Right lobe of liver (tissue), 6 donors: ENCODE measurements around the gene USP22. TPM values are rescaled to one million over a fixed set of nuclear protein-coding genes. Genes with fewer than 3 reads are reported as not detected.
"Not testable (repeated sequence)": the region's sequence is repeated elsewhere in the genome, so short reads cannot be mapped to it uniquely, and the experiment has no call there.

Experiments used
- ATAC-seq, 4 donors: fragments of 200-7000 bp; cut with Tn5 transposase; one replicate each; pipeline ENCODE4 v1.9.1; 2020; ENCODE audit warnings: mild to moderate bottlenecking in 4 of 4, moderate library complexity in 4 of 4
- DNase-seq, 3 donors: peaks; one replicate each; pipeline ENCODE4 v3.0.0-alpha.2; 2020
- H3K27ac ChIP-seq, 3 donors: fragments of 200-600 bp; one replicate each; pipeline ENCODE4 v1.8.0; 2022
- H3K27me3 ChIP-seq, 2 donors: fragments of 200-600 bp; one replicate each; pipeline ENCODE4 v1.8.0; 2022
- H3K36me3 ChIP-seq, 4 donors: fragments of 200-600 bp; sonication (generic) in 1 of 4; one replicate each; pipeline versions ENCODE4 v1.5.1 to v1.8.0; 2017 to 2022; ENCODE audit warnings: control low read depth in 1 of 4
- H3K4me1 ChIP-seq, 4 donors: fragments of 200-600 bp; sonication (generic) in 1 of 4; one replicate each; pipeline versions ENCODE4 v1.5.1 to v1.8.0; 2017 to 2022; ENCODE audit warnings: control low read depth in 1 of 4
- H3K4me3 ChIP-seq, 3 donors: fragments of 200-600 bp; one replicate each; pipeline ENCODE4 v1.8.0; 2022
- H3K9me3 ChIP-seq, 4 donors: fragments of 200-600 bp; sonication (generic) in 1 of 4; one replicate each; pipeline versions ENCODE4 v1.5.1 to v1.8.0; 2017 to 2022; ENCODE audit warnings: control low read depth in 1 of 4
- CTCF ChIP-seq, 4 donors: fragments of 200-600 bp in 3 of 4; fragments of 450-650 bp in 1 of 4; IDR thresholded peaks; one replicate each; pipeline versions ENCODE4 v1.5.1 to v1.8.0; 2016 to 2022; ENCODE audit warnings: antibody characterized with exemption in 4 of 4, mild to moderate bottlenecking in 2 of 4
- POLR2A ChIP-seq: fragments of 450-650 bp; IDR thresholded peaks from one replicate; pipeline ENCODE4 v1.6.1; 2017; ENCODE audit warnings: antibody characterized with exemption, mild to moderate bottlenecking
- WGBS: methylation state at CpG from one replicate; pipeline ENCODE4 v1.1.6; 2018; ENCODE audit warnings: low coverage, low lambda C conversion rate; ENCODE audit not compliant: insufficient coverage; ENCODE audit errors: missing lambda C conversion rate; 5-methylcytosine and 5-hydroxymethylcytosine counted together
- intact Hi-C, 2 donors: fragments of 100-400 bp; cut with DNase I; formaldehyde crosslinking; loops; one replicate each; pipeline versions ENCODE4 v1.11.2 to v1.14.1; 2022
- total RNA-seq, 6 experiments: library from RNA; depleted of rRNA in 2 of 6; stranded (reverse); fragments of >200 nt in 2 of 6; fragmentation: NEBNext Ultra II Directional in 3 of 6; extraction: Animal tissue kit (Norgen Biotek cat#: 25700) in 3 of 6; gene quantifications; one replicate each; pipeline versions ENCODE4 v1.1.0 to v1.2.4, GENCODE V29; 2016 to 2023
- donor health status: DM: no; HTN: yes; CAD: no.
- donor health status: DM: no; HTN: no; CAD: no.
- donor health status: DM: no; HTN: no; CAD: no.
- donor health status: DM: no; HTN: yes; CAD: no.
- donor health status: DM: no; HTN: yes; CAD: no.

Gene USP22
- total RNA-seq, 6 experiments from 2014 or later, result 69.8 to 81.2 (median 77.7) TPM

- Histone ChIP-seq H3K4me1 (peaks cover 0 to 12% (median 0%) of the 10 kb centered on the region in 4 donors), H3K36me3 (no peaks in the 10 kb centered on the region), H3K27ac (no peak overlapping the region), H3K4me3 (no peak overlapping the region), H3K27me3 (no peaks in the 10 kb centered on the region), H3K9me3 (no peaks in the 10 kb centered on the region)
- no peak for ATAC-seq
- WGBS, result 94% methylated on average over 7 of the region's 14 CpGs
- no peak for TF ChIP-seq CTCF (IDR thresholded peaks at IDR 0.05)
- TF ChIP-seq POLR2A, result no peak
- intact Hi-C loops, result no loop called here
- no peak for DNase-seq
Measured at GRCh38 chr17:20981046-20981920, 61.5 kb downstream of the USP22 start.

GRCh38 chr17:20979792-20980083 is 63.1 kb downstream of the USP22 start:
- Histone ChIP-seq H3K27me3 (no peaks in the 10 kb centered on the region), H3K36me3 (no peaks in the 10 kb centered on the region), H3K4me3 (no peak overlapping the region), H3K9me3 (no peaks in the 10 kb centered on the region), H3K4me1 (peaks cover 0 to 12% (median 0%) of the 10 kb centered on the region in 4 donors), H3K27ac (no peak overlapping the region)
- no peak for DNase-seq
- WGBS, result 15% methylated on average over 2 of the region's 3 CpGs
- TF ChIP-seq POLR2A (no peak), CTCF (IDR thresholded peaks at IDR 0.05) (no peak)
- ATAC-seq, result no peak
- intact Hi-C loops, result no loop called here

DNA sequence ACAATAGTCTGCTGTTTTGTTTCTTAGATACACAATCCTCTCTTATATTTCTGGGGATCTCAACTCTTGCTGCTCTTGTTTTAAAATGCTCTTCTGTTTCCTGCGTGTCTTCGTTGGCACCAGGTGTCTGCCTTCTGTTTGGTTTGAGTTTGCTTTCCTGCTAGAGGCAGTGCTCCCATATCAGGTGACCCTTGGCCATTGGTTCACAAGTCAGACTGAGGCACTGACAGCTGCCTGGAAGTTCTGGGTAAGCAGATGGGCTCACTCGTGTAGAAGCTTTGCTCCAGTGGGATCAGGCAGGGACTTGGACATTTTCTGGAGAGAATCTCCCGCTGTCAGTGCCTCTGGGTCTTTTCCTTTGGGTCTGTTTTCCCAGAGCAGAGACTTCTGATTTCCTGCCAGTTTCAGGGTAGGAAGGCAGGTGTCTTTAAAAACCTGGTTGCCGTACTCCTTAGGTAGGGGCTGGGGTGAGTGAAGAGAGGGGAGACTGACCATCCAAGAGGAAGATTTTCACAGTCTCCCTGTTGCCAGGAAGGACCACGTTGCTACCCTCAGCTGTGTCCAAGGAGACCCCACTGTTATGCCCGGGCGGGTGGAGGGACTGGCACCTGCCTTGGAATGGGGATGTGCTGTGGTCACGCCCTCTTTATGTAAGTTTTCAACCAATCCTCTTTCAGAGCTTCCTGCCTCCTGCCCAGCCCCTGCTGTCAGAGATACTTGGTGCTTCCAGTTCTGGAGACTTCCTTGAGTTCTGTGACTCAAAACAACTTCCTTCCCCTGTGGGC is 63.6 kb downstream of the USP22 start:
- H3K4me1 ChIP-seq, result peaks cover 0 to 12% (median 0%) of the 10 kb centered on the region in 4 donors
- 36% methylated on average over 5 of the region's 9 CpGs for WGBS
- H3K9me3 ChIP-seq, DNase-seq, intact Hi-C loops, H3K27me3 ChIP-seq, H3K27ac ChIP-seq, H3K4me3 ChIP-seq, H3K36me3 ChIP-seq: not testable (repeated sequence)
- peak; percentile 57 to 87 (median 76) for ATAC-seq

- H3K4me1 ChIP-seq, result peaks cover 0 to 12% (median 0%) of the 10 kb centered on the region in 4 donors
- H3K4me3 ChIP-seq, H3K27me3 ChIP-seq, H3K27ac ChIP-seq, intact Hi-C loops, H3K36me3 ChIP-seq, H3K9me3 ChIP-seq, DNase-seq: not testable (repeated sequence)
- 66% methylated on average over 13 of the region's 13 CpGs for WGBS
- peak; percentile 72 to 90 (median 84) for ATAC-seq
Measured at GRCh38 chr17:20977609-20978253, 65.1 kb downstream of the USP22 start.

GRCh38 chr17:20975566-20975965 is 67.2 kb downstream of the USP22 start:
- Histone ChIP-seq H3K36me3 (no peaks in the 10 kb centered on the region), H3K4me3 (no peak overlapping the region), H3K9me3 (no peaks in the 10 kb centered on the region), H3K4me1 (peaks cover 0 to 12% (median 0%) of the 10 kb centered on the region in 4 donors), H3K27me3 (no peaks in the 10 kb centered on the region), H3K27ac (no peak overlapping the region)
- ATAC-seq (no peak), DNase-seq (no peak)
- 64% methylated on average over 1 of the region's 1 CpG for WGBS
- intact Hi-C loops, result no loop called here
- no peak for TF ChIP-seq CTCF (IDR thresholded peaks at IDR 0.05)
- no peak for TF ChIP-seq POLR2A
